ENCODE data around the gene RTN1.

The RTN1 gene

GRCh38 chr14:59848671-59849070, 21.9 kb downstream of the RTN1 start:
- no peak for DNase-seq

GRCh38 chr14:59847711-59848110, 22.9 kb downstream of the RTN1 start:
- DNase-seq, result no peak

DNA sequence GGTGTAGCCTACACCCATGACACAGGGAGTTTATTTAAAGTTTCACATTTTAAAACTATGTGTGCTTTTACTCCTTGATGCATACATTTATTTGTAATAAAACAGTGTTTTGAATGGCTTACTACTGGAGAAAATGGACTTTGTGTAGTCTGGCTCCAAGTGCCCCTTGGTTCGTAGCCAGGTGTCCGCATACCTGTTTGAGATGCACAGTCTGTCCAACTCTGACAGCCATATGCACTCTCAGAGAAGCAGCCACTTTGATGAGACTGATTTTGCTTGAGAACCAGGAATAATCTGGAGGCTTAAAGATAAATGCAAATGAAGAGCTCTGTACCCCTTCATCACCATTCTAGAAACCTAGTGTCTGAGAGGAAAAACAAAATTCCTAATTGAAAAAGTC, 24.0 kb downstream of the RTN1 start:
- DNase-seq, result no peak

GRCh38 chr14:59845245-59845644, 25.3 kb downstream of the RTN1 start:
- no peak for DNase-seq

DNA sequence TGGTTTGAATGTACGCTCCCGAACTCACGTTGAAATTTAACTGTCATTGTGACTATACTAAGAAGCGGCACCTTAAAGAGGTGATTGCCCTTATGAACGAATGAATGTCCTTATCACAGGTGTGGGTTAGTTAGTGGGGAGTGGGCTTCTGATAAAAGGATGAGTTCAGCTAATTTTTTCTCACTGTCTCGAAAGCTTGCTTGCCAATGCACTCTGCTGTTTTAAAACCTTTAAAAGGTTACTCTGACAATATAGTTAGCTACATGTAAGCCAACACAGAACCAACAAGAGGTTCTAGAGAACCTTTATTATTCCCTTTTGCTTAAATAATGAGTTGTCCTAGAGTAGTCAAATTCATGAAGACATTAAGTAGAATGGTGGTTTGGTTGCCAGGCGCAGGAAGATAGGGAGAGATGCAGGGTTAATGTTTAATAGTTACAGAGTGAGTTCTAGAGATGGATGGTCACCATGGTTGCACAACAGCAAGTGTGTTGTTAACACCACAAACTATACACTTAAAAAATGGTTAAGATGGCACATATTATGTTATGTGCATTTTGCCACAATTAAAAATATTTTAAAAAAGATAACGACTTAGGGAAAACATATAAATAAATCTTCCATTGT, 26.3 kb downstream of the RTN1 start:
- no peak for DNase-seq

DNA sequence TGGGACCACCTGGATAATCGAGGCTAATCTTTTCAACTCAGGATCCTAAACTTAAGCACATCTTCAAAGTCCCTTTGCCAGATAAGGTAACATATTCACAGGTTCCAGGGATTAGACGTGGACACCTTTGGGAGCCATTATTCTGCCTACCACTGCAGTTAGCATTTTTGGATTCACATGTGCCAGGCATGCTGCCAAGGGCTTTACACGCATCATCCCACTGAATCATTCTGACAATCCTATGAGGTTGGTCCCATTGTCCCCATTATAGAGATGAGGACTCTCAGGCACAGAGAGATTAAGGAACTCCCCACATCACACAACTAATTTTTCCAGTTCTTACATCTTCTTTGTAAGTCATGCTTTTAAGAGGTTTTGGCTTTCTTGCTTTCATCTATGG, 34.5 kb downstream of the RTN1 start:
- no peak for DNase-seq

- no peak for DNase-seq
These were observed 37.8 kb downstream of the RTN1 start for GRCh38 chr14:59832653-59833294.

DNA sequence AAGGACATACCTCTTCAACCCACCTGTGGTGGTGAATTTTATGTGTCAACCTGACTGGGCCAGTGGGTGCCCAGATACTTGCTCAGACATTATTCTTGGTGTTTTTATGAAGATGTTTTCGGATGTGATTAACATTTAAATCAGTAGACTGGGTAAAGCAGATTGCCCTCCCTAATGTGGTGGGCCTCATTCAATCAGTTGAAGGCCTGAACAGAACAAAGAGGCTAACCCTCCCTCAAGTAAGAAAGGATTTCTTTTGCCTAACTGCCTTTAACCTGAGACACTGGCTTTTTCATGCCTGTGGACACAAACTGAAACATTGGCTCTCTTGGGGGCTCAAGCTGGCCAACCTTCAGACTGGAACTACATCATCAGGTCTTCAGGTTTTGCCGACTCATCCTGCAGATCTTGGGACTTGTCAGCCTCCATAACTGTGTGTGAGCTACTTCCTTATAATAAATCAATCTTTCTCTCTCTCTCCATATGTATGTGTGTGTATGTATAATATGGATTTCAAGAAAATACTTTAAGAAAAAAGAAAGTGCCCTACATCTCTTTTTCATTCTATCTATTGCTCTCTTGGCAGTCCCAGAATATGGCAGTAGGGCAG, 39.4 kb downstream of the RTN1 start:
- DNase-seq, result no peak

- DNase-seq, result no peak
These were observed 40.2 kb downstream of the RTN1 start for GRCh38 chr14:59830338-59830734.

GRCh38 chr14:59829469-59830337, 40.9 kb downstream of the RTN1 start:
- DNase-seq, result no peak

DNA sequence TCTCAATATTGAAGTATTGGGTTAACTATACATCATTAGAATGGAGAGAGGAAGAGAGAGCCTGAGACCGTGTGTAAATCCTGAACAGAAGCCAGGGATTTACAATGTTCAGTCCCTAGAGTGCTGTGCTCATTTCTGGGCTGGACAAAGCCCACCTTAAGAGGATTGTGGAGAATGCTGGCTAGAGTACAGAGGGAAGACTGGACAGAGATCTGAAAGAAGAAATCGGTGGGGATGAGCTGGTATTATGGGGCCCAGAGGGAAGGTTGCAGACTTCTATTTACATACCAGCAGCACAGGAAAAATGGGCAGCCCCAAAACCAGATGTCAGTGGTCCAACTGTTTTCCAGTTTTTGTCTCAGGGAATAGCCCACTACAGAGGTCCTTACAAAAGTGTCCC, 42.3 kb downstream of the RTN1 start:
- DNase-seq, result no peak

DNA sequence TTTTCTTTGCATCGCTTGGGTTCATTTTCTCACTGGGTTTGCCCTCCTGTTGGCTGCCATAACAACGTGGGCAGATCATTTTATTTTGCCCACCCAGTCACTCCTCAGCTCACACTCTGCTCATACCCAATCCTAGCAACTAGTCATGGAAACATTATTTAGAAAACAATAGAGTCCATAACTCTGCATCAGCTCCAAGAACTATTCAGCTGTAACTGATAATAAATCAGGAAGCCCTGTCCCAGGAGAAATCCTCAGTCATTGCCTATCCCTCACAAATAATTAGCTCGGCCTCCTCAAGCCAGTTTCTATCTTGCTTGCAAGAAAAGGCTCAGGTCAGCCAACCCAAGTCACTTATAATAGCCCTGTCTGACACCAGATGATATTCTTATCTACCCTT, 43.2 kb downstream of the RTN1 start:
- DNase-seq, result no peak

- DNase-seq, result no peak
These were observed 44.4 kb downstream of the RTN1 start for GRCh38 chr14:59826150-59826549.

DNA sequence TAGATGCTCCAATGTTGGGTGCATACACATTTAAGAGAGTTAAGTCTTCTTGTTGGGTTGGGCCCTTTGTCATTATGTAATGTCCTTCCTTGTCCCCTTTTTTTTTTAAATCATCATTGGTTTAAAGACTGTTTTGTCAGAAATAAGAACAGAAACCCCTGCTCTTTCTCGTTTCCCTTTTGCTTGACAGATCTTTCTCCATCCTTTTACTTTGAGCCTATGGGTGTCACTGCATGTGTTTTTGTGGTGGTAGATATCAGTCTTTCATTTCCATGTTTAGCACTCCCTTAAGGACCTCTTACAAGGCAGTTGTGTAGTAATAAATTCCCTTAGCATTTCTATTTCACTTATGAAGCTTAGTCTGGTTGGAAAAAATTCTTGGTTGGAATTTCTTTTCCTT, 47.4 kb downstream of the RTN1 start:
- no peak for DNase-seq

GRCh38 chr14:59819446-59820088, 51.0 kb downstream of the RTN1 start:
- no peak for DNase-seq

- DNase-seq, result no peak
These were observed 53.6 kb downstream of the RTN1 start for GRCh38 chr14:59816941-59817340.

DNA sequence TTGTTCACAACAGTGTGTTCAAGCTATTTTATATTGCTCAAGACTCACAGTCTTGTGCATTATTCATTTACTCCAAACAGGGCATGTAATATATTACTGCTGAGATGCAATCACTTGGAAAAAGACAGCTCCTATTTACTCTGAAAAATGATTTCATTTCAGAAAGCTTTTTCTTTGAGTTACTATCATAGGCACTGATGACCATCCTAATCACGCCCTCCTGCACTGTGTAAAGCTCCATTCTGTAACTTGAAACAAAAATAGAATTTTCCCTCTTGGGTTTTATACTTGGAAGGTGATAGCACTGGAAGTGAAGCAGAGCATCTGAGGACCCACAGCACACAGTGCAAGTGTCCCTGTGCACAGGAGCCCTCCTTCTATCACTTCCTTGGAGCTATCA, 55.6 kb downstream of the RTN1 start:
- no peak for DNase-seq

- no peak for DNase-seq
These were observed 58.8 kb downstream of the RTN1 start for GRCh38 chr14:59811815-59812214.

DNA sequence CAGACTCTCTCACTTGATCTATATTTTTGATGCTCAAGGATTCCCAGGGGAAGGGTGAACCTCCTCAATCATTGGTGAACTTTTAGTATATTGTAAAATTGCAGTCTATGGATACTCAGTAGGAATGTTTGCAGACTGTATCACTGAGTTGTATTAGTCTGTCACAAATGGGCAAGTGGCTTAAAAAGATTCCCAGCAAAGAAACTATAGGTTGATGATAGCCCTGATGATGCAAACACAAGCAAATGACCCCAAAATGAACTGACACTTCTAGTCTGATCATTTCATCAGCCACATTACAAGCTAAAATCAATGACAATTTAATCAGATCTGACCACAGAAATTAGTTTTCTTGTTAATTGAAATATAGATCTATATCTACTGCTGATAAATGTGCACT, 59.5 kb downstream of the RTN1 start:
- no peak for DNase-seq

DNA sequence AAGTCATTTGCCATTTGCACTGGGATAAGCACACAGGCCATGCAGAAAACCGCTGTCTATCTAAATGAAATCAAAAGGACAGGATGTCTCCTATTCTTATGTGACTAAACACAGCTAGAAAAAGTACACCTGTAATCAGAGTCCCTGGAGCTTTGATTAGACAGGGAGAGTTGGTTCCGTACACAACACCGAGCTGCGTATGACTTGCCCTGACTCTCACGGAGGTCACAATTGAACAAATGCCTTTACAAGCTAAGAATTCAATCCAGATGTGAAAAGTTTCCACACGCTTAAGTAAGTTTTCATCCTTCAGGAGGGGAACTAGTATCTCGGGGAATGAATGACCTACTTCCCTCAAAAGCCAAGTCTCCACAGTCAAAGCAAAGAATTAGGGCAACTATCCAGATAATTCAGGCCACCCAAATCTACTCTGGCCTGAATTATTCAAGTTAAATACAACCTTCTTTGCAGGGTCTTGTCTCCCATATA, 67.5 kb downstream of the RTN1 start:
- no peak for DNase-seq

DNA sequence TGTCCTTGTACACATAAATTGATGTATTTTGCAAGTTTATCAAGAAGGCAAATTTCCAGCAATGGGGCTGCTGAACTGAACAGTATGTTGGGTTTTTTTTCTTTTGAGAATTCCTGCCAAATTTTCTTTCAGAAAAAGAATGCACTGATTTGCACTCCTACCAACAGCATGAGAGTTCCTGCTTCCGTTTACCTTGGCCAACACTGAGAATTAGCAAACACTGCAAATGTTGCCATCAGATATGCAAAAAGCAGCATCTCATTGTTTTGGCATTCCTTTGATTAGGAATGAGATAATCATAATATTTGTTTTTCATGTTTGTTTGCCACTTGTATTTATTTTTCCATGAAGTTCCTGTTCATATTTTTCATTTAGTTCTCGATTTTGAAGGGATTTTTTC, 82.4 kb downstream of the RTN1 start:
- DNase-seq, result no peak

DNA sequence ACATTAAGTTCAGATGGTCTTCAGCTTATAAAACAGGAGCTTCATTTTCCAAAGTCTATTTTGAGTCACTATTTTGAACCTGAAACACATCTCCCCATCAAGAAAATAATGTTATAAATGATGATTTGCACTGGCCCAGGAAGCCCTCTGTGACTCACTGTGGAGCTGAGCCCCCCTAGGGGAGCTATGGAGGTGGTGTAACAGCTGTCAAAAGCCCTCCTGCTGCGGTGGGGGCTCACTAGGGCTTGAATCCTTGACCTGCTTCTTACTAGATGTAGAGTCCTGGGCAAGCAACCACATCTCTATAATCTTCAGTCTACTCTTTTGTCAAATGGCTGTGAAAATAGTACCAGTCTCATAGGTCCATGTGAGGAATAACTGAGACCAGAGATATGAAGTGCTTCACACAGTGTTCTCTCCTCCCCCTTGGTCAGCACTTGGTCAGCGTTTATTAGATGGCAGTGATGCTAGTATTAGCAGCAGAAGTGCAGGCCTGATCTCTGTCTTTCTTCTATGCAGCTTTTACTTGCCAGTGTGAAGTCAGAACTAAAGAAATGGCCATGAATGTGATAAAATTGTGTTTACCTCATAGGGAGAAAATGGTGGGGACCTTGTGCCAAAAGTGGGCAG, 83.4 kb downstream of the RTN1 start:
- DNase-seq, result no peak

GRCh38 chr14:59785629-59786028, 84.9 kb downstream of the RTN1 start:
- no peak for DNase-seq
